GF-D8 (cell line): ENCODE data around the gene SCGB1C2.
"Not testable (repeated sequence)": the region's sequence is repeated elsewhere in the genome, so short reads cannot be mapped to it uniquely, and the experiment has no call there.

Source experiments
- DNase-seq: peaks from one replicate; lab custom pipeline; 2025; lab: John Stamatoyannopoulos, UW

Gene SCGB1C2

GRCh38 chr17:137166-137807 is at the start of gene SCGB1C2:
SCGB1C2 (plus strand) TSS chr17:137569; CDS start chr17:137591, 22 bp downstream.
- DNase-seq: not testable (repeated sequence)

GRCh38 chr17:113111-113510 is 24.3 kb upstream of the SCGB1C2 start:
- not testable (repeated sequence) for DNase-seq

DNA sequence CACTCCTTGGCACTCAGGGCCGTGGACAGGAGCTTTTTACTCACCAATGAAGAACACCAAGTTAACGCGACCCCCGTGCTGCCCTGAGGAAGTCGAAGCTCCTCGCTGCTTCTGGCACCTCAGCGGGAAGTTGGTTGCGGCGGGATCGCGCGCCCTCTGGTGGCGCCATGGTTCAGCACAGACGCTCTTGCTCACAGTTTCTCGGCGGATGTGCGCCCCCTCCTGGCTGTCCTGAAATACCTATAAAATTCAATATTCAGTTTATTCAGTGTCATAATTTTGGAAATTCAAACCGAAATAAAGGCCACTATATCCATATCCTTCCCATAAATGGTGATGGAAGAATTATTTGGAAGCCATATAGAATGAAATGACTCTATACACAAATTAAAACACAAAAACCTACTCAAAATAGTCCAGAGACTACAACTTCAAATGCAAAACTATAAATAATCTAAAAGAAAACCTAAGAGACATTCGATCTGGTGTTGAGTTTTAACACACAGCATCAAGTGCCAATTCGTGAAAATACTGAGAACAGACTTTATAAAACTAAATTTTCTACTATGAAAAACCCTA is 18.9 kb upstream of the SCGB1C2 start:
- DNase-seq: not testable (repeated sequence)

GRCh38 chr17:133932-134331 is 3.4 kb upstream of the SCGB1C2 start:
- DNase-seq: not testable (repeated sequence)

DNA sequence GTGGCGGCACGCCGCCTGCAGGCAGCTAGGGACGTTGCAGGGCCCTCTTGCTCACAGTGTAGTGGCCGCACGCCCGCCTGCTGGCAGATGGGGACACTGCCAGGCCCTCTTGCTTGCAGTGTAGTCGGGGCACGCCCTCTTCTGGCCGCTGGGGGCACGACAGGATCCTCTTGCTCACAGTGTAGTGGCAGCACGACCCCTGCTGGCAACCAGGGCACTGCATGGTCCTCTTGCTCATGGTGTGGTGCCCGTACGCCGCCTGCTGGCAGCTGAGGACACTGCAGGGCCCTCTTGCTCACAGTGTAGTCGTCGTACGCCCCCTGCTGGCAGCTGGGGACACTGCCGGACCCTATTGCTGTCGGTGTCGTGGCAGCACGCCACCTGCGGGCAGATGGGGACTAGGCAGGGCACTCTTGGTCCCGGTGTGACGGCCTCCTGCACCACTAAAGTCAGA is 3.0 kb upstream of the SCGB1C2 start:
- DNase-seq: not testable (repeated sequence)

- not testable (repeated sequence) for DNase-seq
These were observed 2.3 kb upstream of the SCGB1C2 start for GRCh38 chr17:135022-135421.

- DNase-seq: not testable (repeated sequence)
These were observed 1.5 kb upstream of the SCGB1C2 start for GRCh38 chr17:135895-136294.

- not testable (repeated sequence) for DNase-seq
These were observed 838 bp upstream of the SCGB1C2 start for GRCh38 chr17:136531-136930.

- DNase-seq: not testable (repeated sequence)
These were observed 2.2 kb downstream of the SCGB1C2 start for GRCh38 chr17:139401-140205.

- DNase-seq: no peak
These were observed 4.8 kb downstream of the SCGB1C2 start for GRCh38 chr17:142102-142661.

GRCh38 chr17:142876-143784 is 5.8 kb downstream of the SCGB1C2 start:
- DNase-seq: no peak

DNA sequence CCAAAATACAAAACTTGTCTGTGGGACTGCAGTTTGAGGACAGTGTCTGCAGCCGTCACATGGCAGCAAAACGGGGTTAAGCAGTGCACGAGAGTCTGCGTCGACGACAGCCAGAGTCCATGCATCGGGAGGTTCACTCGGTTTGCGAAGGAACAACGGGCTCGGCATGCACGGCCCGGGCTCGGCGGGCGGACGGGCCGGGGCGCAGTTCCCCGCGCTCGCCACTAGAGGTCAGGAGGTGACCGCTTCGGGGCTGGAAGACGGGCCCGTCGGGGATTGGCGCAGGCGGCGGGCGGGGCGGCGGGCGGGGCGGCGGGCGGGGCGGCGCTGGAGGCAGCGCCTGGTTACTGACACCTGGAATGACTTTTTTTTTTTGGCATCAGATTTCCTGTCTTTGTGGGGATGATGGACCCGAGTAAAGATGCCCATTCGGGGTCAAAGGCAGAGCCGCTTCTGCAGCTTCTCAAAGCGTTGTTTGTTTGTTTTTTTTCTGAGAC is 6.5 kb downstream of the SCGB1C2 start:
- DNase-seq: no peak

GRCh38 chr17:144936-145670 is 7.7 kb downstream of the SCGB1C2 start:
- DNase-seq: no peak

DNA sequence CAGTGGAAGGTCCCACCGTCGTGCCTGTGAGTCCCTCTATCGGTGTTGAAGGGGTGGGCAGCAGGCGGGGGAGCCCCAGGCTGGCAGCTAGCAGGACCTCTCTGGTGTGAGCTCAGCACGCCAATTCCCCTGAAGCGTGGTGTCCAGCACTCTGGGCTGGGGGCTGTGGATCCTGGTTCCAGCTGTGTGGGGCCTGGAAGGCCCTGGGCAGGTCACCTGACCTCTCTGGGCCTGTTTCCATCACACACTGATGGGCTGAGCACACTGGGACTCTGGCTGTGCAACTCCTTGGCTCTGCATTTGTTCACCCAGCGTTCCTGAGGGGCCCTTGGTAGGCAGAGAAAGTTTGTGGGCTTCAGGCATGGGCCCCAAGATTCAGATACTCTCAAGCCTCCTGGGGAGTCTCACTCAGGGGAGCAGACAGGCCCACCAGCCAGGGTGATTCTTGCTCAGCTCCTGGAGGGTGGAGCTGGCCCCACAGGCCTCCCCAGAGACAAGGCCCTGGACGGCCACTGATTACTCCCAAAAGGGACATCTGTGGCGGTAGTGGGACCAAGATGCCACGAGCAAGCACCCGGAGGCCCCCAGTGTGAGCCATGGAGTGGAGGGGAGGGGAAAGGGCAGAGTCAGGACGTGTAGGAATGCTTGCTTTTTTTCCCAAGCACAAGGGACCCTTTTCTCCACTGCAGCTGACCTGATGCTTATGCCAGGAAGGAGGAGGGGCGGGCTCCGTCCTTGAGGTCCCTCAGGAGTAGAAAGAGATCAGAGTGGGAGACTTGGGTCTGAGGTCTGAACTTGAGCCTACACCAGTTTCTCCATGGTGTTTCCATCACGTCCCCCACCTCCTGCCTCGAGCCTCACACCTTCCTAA is 8.5 kb downstream of the SCGB1C2 start:
- no peak for DNase-seq

DNA sequence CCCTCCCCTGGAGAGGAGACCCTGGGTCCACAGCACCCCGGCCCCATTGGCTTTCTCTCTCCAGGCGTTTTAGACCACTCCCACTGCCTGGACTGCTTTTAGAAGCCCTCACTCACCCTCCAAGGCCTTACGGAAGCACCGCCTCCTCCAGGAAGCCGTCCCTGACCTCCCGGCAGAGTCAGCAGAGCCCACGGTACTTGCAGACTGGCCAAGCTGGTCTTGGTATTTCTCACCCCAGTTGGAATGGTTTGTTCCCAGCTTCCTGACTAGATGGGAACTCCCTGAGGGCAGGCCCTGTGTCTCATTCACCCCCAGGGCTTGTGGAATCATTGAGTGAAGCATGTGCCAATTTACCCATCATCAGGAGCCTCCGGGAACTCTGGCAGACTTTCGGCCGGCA is 9.2 kb downstream of the SCGB1C2 start:
- no peak for DNase-seq

GRCh38 chr17:146983-147761 is 9.8 kb downstream of the SCGB1C2 start:
- no peak for DNase-seq

GRCh38 chr17:147796-148740 is 10.7 kb downstream of the SCGB1C2 start:
- no peak for DNase-seq

DNA sequence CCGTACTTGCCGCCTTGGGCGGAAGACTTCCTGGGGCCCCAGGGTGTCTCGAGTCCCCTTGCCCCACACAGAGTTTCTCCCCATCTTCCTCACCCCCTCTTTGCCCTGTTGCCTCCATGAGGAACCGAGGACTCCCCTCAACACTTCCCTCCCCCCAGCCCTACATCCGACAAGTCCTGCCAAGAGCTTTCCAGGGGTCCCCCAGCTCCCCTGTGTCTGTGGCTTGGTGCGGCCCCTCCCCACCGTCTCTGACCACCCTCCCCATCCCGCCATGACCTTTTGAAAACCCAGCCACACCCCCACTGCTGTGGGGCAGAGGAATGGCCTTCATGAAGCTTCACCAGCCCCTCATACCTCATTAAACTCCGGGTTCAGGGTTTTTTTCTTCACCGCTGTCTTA is 11.4 kb downstream of the SCGB1C2 start:
- DNase-seq: no peak
